Neuronal stem cell (in vitro differentiated cells): ENCODE measurements around the gene ISG20.

Experiments
- DNase-seq: peaks from one replicate; pipeline ENCODE4 v3.0.0-alpha.2; 2013; ENCODE audit warnings: low spot score
- H2AFZ ChIP-seq: one replicate; pipeline ENCODE4 v1.6.1; 2013; ENCODE audit warnings: mild to moderate bottlenecking, low read length, inconsistent platforms
- H2AK5ac ChIP-seq: 2 replicates; pipeline ENCODE4 v1.6.1; 2013; ENCODE audit warnings: low read depth, mild to moderate bottlenecking, inconsistent platforms, low read length, moderate library complexity, mixed read lengths
- H2BK120ac ChIP-seq: 2 replicates; pipeline ENCODE4 v1.6.1; 2013; ENCODE audit warnings: low read depth, mild to moderate bottlenecking, inconsistent platforms, low read length, moderate library complexity, mixed read lengths
- H2BK12ac ChIP-seq: one replicate; pipeline ENCODE4 v1.6.1; 2013; ENCODE audit warnings: low read length, inconsistent platforms
- H2BK15ac ChIP-seq: 2 replicates; pipeline ENCODE4 v1.6.1; 2013; ENCODE audit warnings: mild to moderate bottlenecking, low read length, inconsistent platforms, mixed read lengths
- H2BK5ac ChIP-seq: one replicate; pipeline ENCODE4 v1.6.1; 2013; ENCODE audit warnings: inconsistent platforms, mild to moderate bottlenecking, low read length, moderate library complexity
- H3K14ac ChIP-seq: one replicate; pipeline ENCODE4 v1.6.1; 2013; ENCODE audit warnings: low read length, inconsistent platforms
- H3K18ac ChIP-seq: 2 replicates; pipeline ENCODE4 v1.6.1; 2013; ENCODE audit warnings: low read length, inconsistent platforms
- H3K23ac ChIP-seq: 2 replicates; pipeline ENCODE4 v1.6.1; 2013; ENCODE audit warnings: low read depth, mild to moderate bottlenecking, mixed read lengths, low read length, inconsistent platforms; ENCODE audit not compliant: poor library complexity
- H3K27ac ChIP-seq: replicated peaks from 3 replicates; pipeline ENCODE4 v1.5.1; 2013; ENCODE audit warnings: low read length, inconsistent platforms
- H3K27me3 ChIP-seq, 3 experiments: 2 replicates each; pipeline ENCODE4 v1.6.1; 2013; ENCODE audit warnings: low read length in 3 of 3, mild to moderate bottlenecking in 2 of 3, inconsistent platforms in 1 of 3, low read depth in 1 of 3, mixed read lengths in 1 of 3, moderate library complexity in 1 of 3; ENCODE audit not compliant: control insufficient read depth in 3 of 3, insufficient read depth in 3 of 3
- H3K36me3 ChIP-seq, 2 donors: replicated peaks in 1 of 2; 2 replicates each; pipeline ENCODE4 v1.6.1; 2013; ENCODE audit warnings: low read length in 2 of 2; ENCODE audit not compliant: control insufficient read depth in 2 of 2, insufficient read depth in 2 of 2
- H3K4ac ChIP-seq: 2 replicates; pipeline ENCODE4 v1.6.1; 2013; ENCODE audit warnings: inconsistent platforms, mild to moderate bottlenecking, low read length, moderate library complexity
- H3K4me1 ChIP-seq, 2 donors: 1 replicate in 1 of 2; 2 replicates in 1 of 2; pipeline ENCODE4 v1.6.1; 2013; ENCODE audit warnings: low read length in 2 of 2, low read depth in 1 of 2; ENCODE audit not compliant: control insufficient read depth in 2 of 2, insufficient read depth in 1 of 2
- H3K4me2 ChIP-seq: one replicate; pipeline ENCODE4 v1.6.1; 2013; ENCODE audit warnings: mild to moderate bottlenecking, low read length, inconsistent platforms; ENCODE audit not compliant: insufficient read depth, poor library complexity, severe bottlenecking
- H3K4me3 ChIP-seq, 2 donors: 2 replicates each; pipeline ENCODE4 v1.5.1; 2013; ENCODE audit warnings: low read length in 2 of 2, mild to moderate bottlenecking in 2 of 2, inconsistent platforms in 1 of 2, moderate library complexity in 1 of 2
- H3K79me1 ChIP-seq: one replicate; pipeline ENCODE4 v1.6.1; 2013; ENCODE audit warnings: low read depth, mild to moderate bottlenecking, inconsistent platforms, low read length, moderate library complexity
- H3K9ac ChIP-seq: one replicate; pipeline ENCODE4 v1.6.1; 2013; ENCODE audit warnings: mild to moderate bottlenecking, low read depth, low read length, inconsistent platforms; ENCODE audit not compliant: poor library complexity
- H3K9me3 ChIP-seq, 2 donors: replicated peaks in 1 of 2; 2 replicates each; pipeline versions ENCODE3 to v1.6.1; 2013; ENCODE audit warnings: low read length in 2 of 2, mild to moderate bottlenecking in 2 of 2, inconsistent platforms in 1 of 2, low read depth in 1 of 2, mixed read lengths in 1 of 2, moderate library complexity in 1 of 2; ENCODE audit not compliant: control insufficient read depth in 2 of 2, insufficient read depth in 1 of 2
- H4K8ac ChIP-seq: one replicate; pipeline ENCODE4 v1.6.1; 2013; ENCODE audit warnings: low read depth, mild to moderate bottlenecking, inconsistent platforms, low read length, moderate library complexity
- H4K91ac ChIP-seq: one replicate; pipeline ENCODE4 v1.6.1; 2013; ENCODE audit warnings: low read length, low read depth, mild to moderate bottlenecking, inconsistent platforms; ENCODE audit not compliant: poor library complexity
- WGBS, 2 donors: extraction: QIAGEN DNeasy Blood & Tissue Kit; methylation state at CpG; one replicate each; pipeline ENCODE4 v1.1.7; 2013; ENCODE audit warnings: missing lambda C conversion rate in 2 of 2, mixed read lengths in 1 of 2; ENCODE audit not compliant: insufficient read length in 2 of 2, insufficient replicate concordance in 1 of 2; ENCODE audit errors: extremely low coverage in 2 of 2; 5-methylcytosine and 5-hydroxymethylcytosine counted together

ISG20 gene

DNA sequence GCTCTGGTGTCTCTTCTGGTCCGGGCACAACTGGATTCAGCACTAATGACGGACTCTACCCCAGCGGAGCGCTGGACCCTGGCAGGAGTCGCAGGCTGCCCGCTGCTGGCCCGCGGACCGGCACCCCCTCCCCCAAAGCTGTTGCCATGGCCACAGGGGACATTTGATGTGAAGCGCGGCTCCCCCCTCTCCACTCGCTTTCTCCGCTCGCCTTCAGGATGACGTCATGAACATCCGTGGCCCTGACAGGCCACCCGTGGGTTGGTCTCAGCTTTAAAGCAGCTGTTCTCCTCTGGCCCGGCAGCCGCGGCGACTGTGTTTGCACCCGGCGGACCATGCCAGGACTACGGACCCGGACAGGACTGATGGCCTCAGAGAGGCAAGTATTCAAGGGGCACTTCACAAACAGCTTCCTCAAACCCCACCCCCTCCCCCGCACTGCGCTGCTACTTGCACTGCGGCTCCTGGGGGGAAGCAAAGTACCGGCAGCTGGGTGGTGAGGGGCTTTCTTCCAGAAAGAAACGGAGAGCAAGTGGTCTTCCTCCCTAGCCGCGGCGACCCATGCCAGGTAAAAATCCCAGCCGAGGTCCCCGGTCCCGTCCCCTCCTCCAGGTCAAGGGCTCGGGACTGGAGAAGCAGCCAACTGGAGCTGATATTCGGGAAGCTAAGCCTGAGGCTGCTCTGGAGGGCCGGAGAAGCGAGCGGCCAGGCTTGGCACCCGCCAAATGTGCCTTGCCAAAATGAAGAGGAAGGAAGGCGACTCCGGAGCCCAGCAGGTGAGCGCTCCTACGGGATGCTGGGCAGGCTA, 34.2 kb upstream of the ISG20 start:
- Histone ChIP-seq H4K91ac (no peak overlapping the region), H3K27ac (no peak overlapping the region), H3K4me2 (peak overlapping the region; percentile 89), H3K4me3 (peak overlapping the region; percentile 33 to 61), H3K14ac (no peak overlapping the region), H2AFZ (peak overlapping the region; percentile 85), H3K27me3 (peaks cover 12 to 62% (median 44%) of the 10 kb centered on the region in 3 experiments), H3K9me3 (no peaks in the 10 kb centered on the region), H2AK5ac (no peak overlapping the region), H3K79me1 (no peaks in the 10 kb centered on the region), H3K4ac (no peak overlapping the region), H2BK12ac (no peak overlapping the region), H4K8ac (no peak overlapping the region), H3K23ac (peak overlapping the region; percentile 52), H2BK15ac (no peak overlapping the region), H2BK5ac (peak overlapping the region; percentile 39), H2BK120ac (peak overlapping the region; percentile 77), H3K36me3 (no peaks in the 10 kb centered on the region), H3K18ac (peak overlapping the region; percentile 70), H3K9ac (peak overlapping the region; percentile 63), H3K4me1 (peaks cover 29 to 31% of the 10 kb centered on the region in 2 donors)
- no peak for DNase-seq
- no CpG with 5 or more reads among the region's 46 CpGs for WGBS, 2 donors

DNA sequence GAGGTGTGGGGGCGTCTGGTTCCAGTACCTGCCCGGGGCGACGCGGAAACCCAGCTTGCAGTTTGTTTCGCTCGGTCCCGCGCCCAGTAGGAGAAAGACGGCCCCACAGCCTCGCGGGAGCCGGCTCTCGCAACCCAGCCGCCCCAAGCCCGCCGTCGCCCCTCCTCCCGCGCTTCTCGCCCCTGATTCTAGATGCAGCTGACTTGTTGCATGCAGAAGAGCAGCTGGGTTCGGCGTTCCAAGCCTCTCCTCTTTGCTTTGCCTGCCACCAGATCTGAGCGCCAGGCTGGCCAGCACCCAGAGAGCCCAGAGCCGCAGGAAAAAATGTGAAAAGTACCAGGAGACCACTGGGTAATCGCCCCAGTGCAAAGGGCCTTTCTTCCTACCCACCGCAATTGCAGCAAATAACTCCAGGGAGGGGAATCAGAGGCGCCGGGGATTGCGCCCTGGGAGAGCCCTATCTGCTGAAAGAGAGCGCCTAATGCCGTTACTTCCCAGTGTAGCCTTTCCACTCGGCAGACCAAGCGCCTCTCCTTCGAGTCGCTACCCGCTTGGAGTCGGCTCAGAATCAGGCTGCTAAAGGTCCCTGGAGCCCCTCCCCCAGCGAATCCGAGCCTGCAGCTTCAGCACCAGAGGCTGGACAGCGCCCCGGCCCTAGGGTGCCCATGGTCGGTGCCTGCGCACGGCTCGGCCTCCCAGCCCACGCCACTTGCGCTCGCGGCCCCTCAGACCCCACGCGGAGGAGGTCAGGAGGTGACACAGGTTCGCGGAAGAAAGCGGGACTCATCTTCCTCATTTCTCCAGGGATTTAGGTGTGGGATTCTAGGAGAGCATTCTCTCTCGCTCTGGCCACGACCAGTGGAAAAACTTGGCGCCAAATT, 33.4 kb upstream of the ISG20 start:
- H3K4me1 ChIP-seq: peaks cover 37 to 38% of the 10 kb centered on the region in 2 donors
- peaks cover 12 to 63% (median 44%) of the 10 kb centered on the region in 3 experiments for H3K27me3 ChIP-seq
- H3K9ac ChIP-seq: peak overlapping the region; percentile 63
- H2BK5ac ChIP-seq: no peak overlapping the region
- H3K27ac ChIP-seq: no peak overlapping the region
- H3K4ac ChIP-seq: no peak overlapping the region
- peak overlapping the region; percentile 85 for H2AFZ ChIP-seq
- H3K18ac ChIP-seq: peak overlapping the region; percentile 5
- no peaks in the 10 kb centered on the region for H3K36me3 ChIP-seq
- H3K4me2 ChIP-seq: peak overlapping the region; percentile 89
- no peak overlapping the region for H4K91ac ChIP-seq
- H2BK120ac ChIP-seq: no peak overlapping the region
- no CpG with 5 or more reads among the region's 58 CpGs for WGBS, 2 donors
- no peak overlapping the region for H4K8ac ChIP-seq
- peak overlapping the region; percentile 33 to 60 for H3K4me3 ChIP-seq
- H2BK15ac ChIP-seq: no peak overlapping the region
- H3K79me1 ChIP-seq: no peaks in the 10 kb centered on the region
- no peak overlapping the region for H2AK5ac ChIP-seq
- no peak overlapping the region for H2BK12ac ChIP-seq
- peak; percentile 80 for DNase-seq
- H3K9me3 ChIP-seq: no peaks in the 10 kb centered on the region
- H3K23ac ChIP-seq: peak overlapping the region; percentile 52
- no peak overlapping the region for H3K14ac ChIP-seq

DNA sequence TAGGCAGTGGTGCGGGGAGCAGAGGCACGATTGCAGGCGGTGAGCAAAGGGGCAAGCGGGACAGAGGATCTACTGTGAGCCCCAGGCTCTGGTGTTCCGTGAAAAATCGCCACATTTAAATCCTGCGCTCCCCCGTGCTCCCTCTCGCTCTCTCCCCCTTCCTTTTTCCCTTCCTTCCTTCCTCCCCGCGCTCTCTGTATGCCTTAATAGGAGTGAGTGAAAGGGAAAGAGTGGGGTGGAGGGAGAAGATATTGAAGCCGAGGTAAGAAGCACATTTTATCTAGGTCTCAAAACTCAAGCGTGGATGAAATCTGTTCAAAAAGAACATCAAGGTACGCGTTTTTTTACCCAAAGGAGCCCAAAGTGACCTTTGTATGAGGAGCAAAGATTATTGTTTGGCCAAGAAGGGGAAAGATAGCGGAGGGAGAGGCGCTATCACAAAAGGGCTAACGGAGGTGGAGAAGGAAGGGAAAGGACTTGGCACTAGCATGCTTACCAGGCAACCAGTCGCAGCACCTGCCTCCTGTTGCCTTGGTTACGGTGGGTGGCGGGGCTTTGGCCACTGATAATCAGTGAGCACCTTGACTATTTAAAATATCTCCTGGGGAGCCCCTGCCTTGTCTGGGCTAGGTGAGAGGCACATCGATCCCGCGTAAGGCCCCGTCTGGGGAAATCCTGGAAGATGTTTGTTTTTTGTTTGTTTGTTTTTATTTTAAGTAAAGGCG, 32.6 kb upstream of the ISG20 start:
- no peak overlapping the region for H4K91ac ChIP-seq
- WGBS, 2 donors: no CpG with 5 or more reads among the region's 26 CpGs
- no peak overlapping the region for H2BK5ac ChIP-seq
- H3K23ac ChIP-seq: peak overlapping the region; percentile 29
- H2AFZ ChIP-seq: no peak overlapping the region
- peaks cover 12 to 64% (median 44%) of the 10 kb centered on the region in 3 experiments for H3K27me3 ChIP-seq
- peak overlapping the region; percentile 89 for H3K4me2 ChIP-seq
- H2BK120ac ChIP-seq: no peak overlapping the region
- no peaks in the 10 kb centered on the region for H3K36me3 ChIP-seq
- H3K9ac ChIP-seq: peak overlapping the region; percentile 7
- no peak overlapping the region for H2BK15ac ChIP-seq
- peaks cover 40 to 44% of the 10 kb centered on the region in 2 donors for H3K4me1 ChIP-seq
- no peak overlapping the region for H4K8ac ChIP-seq
- H3K4ac ChIP-seq: no peak overlapping the region
- no peak overlapping the region for H2BK12ac ChIP-seq
- no peak overlapping the region for H3K4me3 ChIP-seq
- H3K14ac ChIP-seq: no peak overlapping the region
- H3K27ac ChIP-seq: no peak overlapping the region
- no peak overlapping the region for H2AK5ac ChIP-seq
- no peak overlapping the region for H3K18ac ChIP-seq
- no peaks in the 10 kb centered on the region for H3K79me1 ChIP-seq
- DNase-seq: no peak
- no peaks in the 10 kb centered on the region for H3K9me3 ChIP-seq
